ENCODE results near the gene NBAS. TPM values are rescaled to one million over a fixed set of nuclear protein-coding genes. Genes with fewer than 3 reads are reported as not detected.

NBAS gene
- total RNA-seq, 1 experiment from 2014 or later, result 36.3 TPM

DNA sequence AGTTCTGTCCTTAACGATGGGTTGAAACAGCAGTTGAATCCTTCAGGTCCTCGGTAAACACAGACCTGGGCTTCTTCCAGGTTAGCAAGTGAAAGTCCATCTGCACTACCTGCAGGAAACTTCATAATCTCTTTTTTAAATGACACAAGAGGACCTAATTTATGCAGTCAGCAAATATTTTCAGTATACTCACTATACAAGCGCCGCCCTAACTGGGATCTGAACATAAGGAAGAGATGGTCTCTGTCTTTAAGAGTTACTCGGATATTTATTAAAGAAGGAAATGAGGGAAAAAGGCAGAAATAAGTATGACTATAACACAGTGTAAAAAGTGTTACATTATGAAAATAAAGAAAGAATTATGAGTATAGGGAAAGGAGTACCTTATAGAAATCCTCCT is 103.3 kb downstream of the NBAS start:
- TF ChIP-seq, protein P1, sequence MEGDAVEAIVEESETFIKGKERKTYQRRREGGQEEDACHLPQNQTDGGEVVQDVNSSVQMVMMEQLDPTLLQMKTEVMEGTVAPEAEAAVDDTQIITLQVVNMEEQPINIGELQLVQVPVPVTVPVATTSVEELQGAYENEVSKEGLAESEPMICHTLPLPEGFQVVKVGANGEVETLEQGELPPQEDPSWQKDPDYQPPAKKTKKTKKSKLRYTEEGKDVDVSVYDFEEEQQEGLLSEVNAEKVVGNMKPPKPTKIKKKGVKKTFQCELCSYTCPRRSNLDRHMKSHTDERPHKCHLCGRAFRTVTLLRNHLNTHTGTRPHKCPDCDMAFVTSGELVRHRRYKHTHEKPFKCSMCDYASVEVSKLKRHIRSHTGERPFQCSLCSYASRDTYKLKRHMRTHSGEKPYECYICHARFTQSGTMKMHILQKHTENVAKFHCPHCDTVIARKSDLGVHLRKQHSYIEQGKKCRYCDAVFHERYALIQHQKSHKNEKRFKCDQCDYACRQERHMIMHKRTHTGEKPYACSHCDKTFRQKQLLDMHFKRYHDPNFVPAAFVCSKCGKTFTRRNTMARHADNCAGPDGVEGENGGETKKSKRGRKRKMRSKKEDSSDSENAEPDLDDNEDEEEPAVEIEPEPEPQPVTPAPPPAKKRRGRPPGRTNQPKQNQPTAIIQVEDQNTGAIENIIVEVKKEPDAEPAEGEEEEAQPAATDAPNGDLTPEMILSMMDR (IDR thresholded peaks at IDR 0.05), result no peak
- TF ChIP-seq, protein P2, sequence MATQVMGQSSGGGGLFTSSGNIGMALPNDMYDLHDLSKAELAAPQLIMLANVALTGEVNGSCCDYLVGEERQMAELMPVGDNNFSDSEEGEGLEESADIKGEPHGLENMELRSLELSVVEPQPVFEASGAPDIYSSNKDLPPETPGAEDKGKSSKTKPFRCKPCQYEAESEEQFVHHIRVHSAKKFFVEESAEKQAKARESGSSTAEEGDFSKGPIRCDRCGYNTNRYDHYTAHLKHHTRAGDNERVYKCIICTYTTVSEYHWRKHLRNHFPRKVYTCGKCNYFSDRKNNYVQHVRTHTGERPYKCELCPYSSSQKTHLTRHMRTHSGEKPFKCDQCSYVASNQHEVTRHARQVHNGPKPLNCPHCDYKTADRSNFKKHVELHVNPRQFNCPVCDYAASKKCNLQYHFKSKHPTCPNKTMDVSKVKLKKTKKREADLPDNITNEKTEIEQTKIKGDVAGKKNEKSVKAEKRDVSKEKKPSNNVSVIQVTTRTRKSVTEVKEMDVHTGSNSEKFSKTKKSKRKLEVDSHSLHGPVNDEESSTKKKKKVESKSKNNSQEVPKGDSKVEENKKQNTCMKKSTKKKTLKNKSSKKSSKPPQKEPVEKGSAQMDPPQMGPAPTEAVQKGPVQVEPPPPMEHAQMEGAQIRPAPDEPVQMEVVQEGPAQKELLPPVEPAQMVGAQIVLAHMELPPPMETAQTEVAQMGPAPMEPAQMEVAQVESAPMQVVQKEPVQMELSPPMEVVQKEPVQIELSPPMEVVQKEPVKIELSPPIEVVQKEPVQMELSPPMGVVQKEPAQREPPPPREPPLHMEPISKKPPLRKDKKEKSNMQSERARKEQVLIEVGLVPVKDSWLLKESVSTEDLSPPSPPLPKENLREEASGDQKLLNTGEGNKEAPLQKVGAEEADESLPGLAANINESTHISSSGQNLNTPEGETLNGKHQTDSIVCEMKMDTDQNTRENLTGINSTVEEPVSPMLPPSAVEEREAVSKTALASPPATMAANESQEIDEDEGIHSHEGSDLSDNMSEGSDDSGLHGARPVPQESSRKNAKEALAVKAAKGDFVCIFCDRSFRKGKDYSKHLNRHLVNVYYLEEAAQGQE (IDR thresholded peaks at IDR 0.05; ENCODE audit: insufficient read depth in 1 of 2, low read depth in 2 of 2, low read length in 1 of 2), result no peak
- TF ChIP-seq POLR2AphosphoS5 (IDR thresholded peaks at IDR 0.05; ENCODE audit: low read depth, low read length) (no peak), SIN3A (IDR thresholded peaks at IDR 0.05; ENCODE audit: borderline replicate concordance, insufficient read depth, low read depth, low read length) (no peak), TCF7L2 (IDR thresholded peaks at IDR 0.05; ENCODE audit: low read depth, low read length) (no peak)
- Histone ChIP-seq H3K36me3 (ENCODE audit: control insufficient read depth, insufficient read depth, low read length) (peaks cover 6% of the 10 kb centered on the region), H3K4me3 (ENCODE audit: low read depth in 2 of 2, low read length in 2 of 2) (no peak overlapping the region), H3K4me1 (ENCODE audit: control insufficient read depth, insufficient read depth, low read length) (no peaks in the 10 kb centered on the region), H3K27ac (ENCODE audit: low read length) (no peak overlapping the region), H3K9me3 (ENCODE audit: control insufficient read depth, insufficient read depth, low read depth, low read length) (no peaks in the 10 kb centered on the region), H3K27me3 (ENCODE audit: control insufficient read depth, insufficient read depth, low read length) (no peaks in the 10 kb centered on the region)
- ATAC-seq (no peak), DNase-seq (ENCODE audit: low read depth, low spot score) (no peak)
- CTCF ChIA-PET, result no interaction called here
- no TSS peak for BruUV-seq (replicated peaks)
- intact Hi-C loops (cut with micrococcal nuclease; ENCODE audit: unreplicated experiment), result no loop called here
- in situ Hi-C loops (cut with HindIII; ENCODE audit: low pct_unique_long_range_greater_than_20kb, low sequenced_read_pairs), result no loop called here
- POLR2A ChIA-PET, result no interaction called here

DNA sequence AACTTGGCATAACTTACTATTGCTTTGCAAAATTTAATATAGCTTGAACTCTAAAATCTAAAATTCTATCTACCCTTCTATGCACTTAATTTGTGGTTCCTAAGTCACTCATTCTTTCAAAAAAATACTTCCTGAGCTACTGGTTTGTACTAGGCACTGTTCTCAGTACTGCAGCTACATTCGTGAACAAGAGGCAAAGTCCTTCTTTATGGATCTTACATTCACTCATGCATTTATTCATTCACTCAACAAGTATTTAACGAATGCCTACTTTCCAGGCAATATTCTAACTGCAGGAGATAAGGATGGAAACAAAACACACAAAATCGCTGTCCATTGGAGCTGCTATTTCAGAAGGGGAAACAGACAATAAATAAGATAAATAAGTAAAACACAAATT is 104.8 kb downstream of the NBAS start:
- POLR2A ChIA-PET, result no interaction called here
- H3K36me3 ChIP-seq (ENCODE audit: control insufficient read depth, insufficient read depth, low read length), result peaks cover 2% of the 10 kb centered on the region
- H3K9me3 ChIP-seq (ENCODE audit: control insufficient read depth, insufficient read depth, low read depth, low read length), result no peaks in the 10 kb centered on the region
- in situ Hi-C loops (cut with HindIII; ENCODE audit: low pct_unique_long_range_greater_than_20kb, low sequenced_read_pairs), result no loop called here
- H3K27ac ChIP-seq (ENCODE audit: low read length), result no peak overlapping the region
- intact Hi-C loops (cut with micrococcal nuclease; ENCODE audit: unreplicated experiment), result no loop called here
- no peak overlapping the region for H3K4me3 ChIP-seq (ENCODE audit: low read depth in 2 of 2, low read length in 2 of 2)
- TF ChIP-seq, protein P1 (IDR thresholded peaks at IDR 0.05), result no peak
- TF ChIP-seq POLR2AphosphoS5 (IDR thresholded peaks at IDR 0.05; ENCODE audit: low read depth, low read length) (no peak), SIN3A (IDR thresholded peaks at IDR 0.05; ENCODE audit: borderline replicate concordance, insufficient read depth, low read depth, low read length) (no peak)
- TF ChIP-seq, protein P2 (IDR thresholded peaks at IDR 0.05; ENCODE audit: insufficient read depth in 1 of 2, low read depth in 2 of 2, low read length in 1 of 2), result no peak
- DNase-seq (ENCODE audit: low read depth, low spot score) (no peak), ATAC-seq (no peak)
- no TSS peak for BruUV-seq (replicated peaks)
- no peaks in the 10 kb centered on the region for H3K27me3 ChIP-seq (ENCODE audit: control insufficient read depth, insufficient read depth, low read length)
- CTCF ChIA-PET, result no interaction called here
- H3K4me1 ChIP-seq (ENCODE audit: control insufficient read depth, insufficient read depth, low read length), result no peaks in the 10 kb centered on the region

All from Panc1 (cell line).